Parathyroid adenoma (tissue), 2 donors: Measurements from ENCODE around the gene DGLUCY.
"Not testable (repeated sequence)": the region's sequence is repeated elsewhere in the genome, so short reads cannot be mapped to it uniquely, and the experiment has no call there.

Source experiments
- H2AFZ ChIP-seq: fragments of 300-600 bp; sonication (generic); one replicate; pipeline ENCODE4 v1.7.0; 2017; ENCODE audit warnings: antibody characterized with exemption, mild to moderate bottlenecking
- H3K27ac ChIP-seq: fragments of 300-600 bp; sonication (generic); one replicate; pipeline ENCODE4 v1.7.0; 2017
- H3K27me3 ChIP-seq: fragments of 300-600 bp; sonication (generic); one replicate; pipeline ENCODE4 v1.7.0; 2017; ENCODE audit warnings: low read length; ENCODE audit not compliant: control insufficient read depth, insufficient read depth
- H3K36me3 ChIP-seq: fragments of 300-600 bp; sonication (generic); one replicate; pipeline ENCODE4 v1.7.0; 2017; ENCODE audit warnings: low read length; ENCODE audit not compliant: control insufficient read depth, insufficient read depth
- H3K4me1 ChIP-seq: fragments of 300-600 bp; sonication (generic); one replicate; pipeline ENCODE4 v1.7.0; 2017; ENCODE audit warnings: control low read depth
- H3K4me2 ChIP-seq: fragments of 300-600 bp; sonication (generic); one replicate; pipeline ENCODE4 v1.7.0; 2017; ENCODE audit warnings: low read length
- H3K4me3 ChIP-seq: fragments of 300-600 bp; sonication (generic); one replicate; pipeline ENCODE4 v1.7.0; 2017; ENCODE audit warnings: low read depth, low read length
- H3K79me2 ChIP-seq: fragments of 300-600 bp; sonication (generic); one replicate; pipeline ENCODE4 v1.7.0; 2017; ENCODE audit warnings: control low read depth
- H3K9ac ChIP-seq: fragments of 300-600 bp; sonication (generic); one replicate; pipeline ENCODE4 v1.7.0; 2017; ENCODE audit warnings: mild to moderate bottlenecking
- H3K9me3 ChIP-seq: fragments of 300-600 bp; sonication (generic); one replicate; pipeline ENCODE4 v1.7.0; 2017; ENCODE audit warnings: low read length; ENCODE audit not compliant: control insufficient read depth
- TF ChIP-seq, protein P1 (sequence below): fragments of 300-600 bp; sonication (generic); IDR thresholded peaks from one replicate; pipeline ENCODE4 v1.7.0; 2017; ENCODE audit warnings: antibody characterized with exemption, mild to moderate bottlenecking
- donor health status: primary hyperparathyroidism.

Gene DGLUCY

DNA sequence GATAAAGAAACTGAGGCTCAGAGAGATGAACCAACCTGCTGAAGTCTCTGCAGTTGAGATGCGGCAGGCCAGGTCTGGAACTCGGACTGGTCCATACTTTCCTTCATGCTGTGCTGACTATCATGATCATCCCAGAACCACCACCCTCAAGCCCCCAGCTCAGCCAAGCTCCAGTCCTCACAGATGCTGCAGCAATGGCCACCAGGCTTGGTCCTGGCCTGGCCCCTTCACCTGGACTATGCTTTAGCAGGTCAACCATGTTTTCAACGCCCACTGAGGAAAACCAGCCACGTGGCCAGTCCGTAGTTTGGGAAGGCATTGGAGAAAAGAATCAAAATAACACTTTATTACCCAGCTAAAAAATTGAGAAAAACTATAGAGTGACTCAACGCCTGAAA is 129.2 kb downstream of the DGLUCY start:
- Histone ChIP-seq H3K4me1 (no peaks in the 10 kb centered on the region), H3K27me3 (no peaks in the 10 kb centered on the region), H2AFZ (no peak overlapping the region), H3K27ac (no peak overlapping the region), H3K4me3 (no peak overlapping the region), H3K4me2 (no peak overlapping the region), H3K36me3 (no peaks in the 10 kb centered on the region), H3K9me3 (no peaks in the 10 kb centered on the region), H3K9ac (no peak overlapping the region), H3K79me2 (no peaks in the 10 kb centered on the region)
- TF ChIP-seq, protein P1, sequence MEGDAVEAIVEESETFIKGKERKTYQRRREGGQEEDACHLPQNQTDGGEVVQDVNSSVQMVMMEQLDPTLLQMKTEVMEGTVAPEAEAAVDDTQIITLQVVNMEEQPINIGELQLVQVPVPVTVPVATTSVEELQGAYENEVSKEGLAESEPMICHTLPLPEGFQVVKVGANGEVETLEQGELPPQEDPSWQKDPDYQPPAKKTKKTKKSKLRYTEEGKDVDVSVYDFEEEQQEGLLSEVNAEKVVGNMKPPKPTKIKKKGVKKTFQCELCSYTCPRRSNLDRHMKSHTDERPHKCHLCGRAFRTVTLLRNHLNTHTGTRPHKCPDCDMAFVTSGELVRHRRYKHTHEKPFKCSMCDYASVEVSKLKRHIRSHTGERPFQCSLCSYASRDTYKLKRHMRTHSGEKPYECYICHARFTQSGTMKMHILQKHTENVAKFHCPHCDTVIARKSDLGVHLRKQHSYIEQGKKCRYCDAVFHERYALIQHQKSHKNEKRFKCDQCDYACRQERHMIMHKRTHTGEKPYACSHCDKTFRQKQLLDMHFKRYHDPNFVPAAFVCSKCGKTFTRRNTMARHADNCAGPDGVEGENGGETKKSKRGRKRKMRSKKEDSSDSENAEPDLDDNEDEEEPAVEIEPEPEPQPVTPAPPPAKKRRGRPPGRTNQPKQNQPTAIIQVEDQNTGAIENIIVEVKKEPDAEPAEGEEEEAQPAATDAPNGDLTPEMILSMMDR = no peak

DNA sequence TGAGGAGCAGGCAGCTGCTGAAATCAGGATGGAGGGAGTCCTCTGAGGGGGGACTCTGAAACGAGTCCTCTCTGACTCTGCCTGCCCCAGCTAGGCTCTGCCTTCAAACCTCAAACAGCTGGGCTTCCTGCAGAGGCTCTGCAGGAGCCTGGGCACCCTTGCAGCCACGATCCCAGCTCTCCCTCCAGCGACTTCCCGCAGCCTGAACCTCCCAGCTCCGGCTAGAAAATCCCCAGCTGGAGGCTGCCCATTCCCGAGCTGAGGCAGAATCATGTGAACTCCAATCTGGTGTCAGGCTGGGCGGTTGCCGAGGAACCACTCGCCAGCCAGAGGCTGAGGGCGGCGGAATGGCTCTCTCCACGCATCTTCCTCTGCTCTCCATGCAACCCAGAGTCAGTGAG is 130.6 kb downstream of the DGLUCY start, which contains the start of gene GPR68:
TSS of gene GPR68 (minus strand) at position 204 of the 401 bp plus-strand sequence. CDS start 9,654 bp downstream, outside the sequence.
- Histone ChIP-seq H3K79me2 (no peaks in the 10 kb centered on the region), H3K27ac (no peak within 1 kb of the TSS), H3K9me3 (no peaks in the 10 kb centered on the region), H3K36me3 (no peaks in the 10 kb centered on the region), H2AFZ (no peak within 1 kb of the TSS), H3K27me3 (no peaks in the 10 kb centered on the region), H3K4me2 (no peak within 1 kb of the TSS), H3K9ac (no peak within 1 kb of the TSS), H3K4me1 (no peaks in the 10 kb centered on the region), H3K4me3 (no peak within 1 kb of the TSS)
- TF ChIP-seq, protein P1 = no peak

DNA sequence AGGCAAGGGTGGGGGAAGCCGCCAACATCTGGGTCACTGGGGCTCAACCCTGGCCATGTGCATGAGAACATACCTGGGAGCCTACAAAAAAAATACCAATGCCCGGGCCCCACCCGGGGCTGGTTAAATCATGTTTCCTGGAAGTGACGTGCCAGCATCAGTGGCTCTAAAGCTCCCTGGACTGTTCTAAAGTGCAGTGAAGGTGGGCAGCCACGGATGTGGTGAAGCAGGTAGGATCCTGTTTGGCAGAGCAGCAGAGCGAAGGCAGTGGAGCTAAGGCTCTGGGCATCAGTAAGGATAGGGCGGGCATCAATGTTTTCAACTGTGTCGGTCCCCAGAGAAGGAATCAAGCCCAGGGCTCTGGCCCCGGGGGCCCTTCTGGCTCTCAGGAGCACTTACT is 131.2 kb downstream of the DGLUCY start:
- no peak overlapping the region for H2AFZ ChIP-seq
- no peaks in the 10 kb centered on the region for H3K27me3 ChIP-seq
- H3K9me3 ChIP-seq = no peaks in the 10 kb centered on the region
- no peaks in the 10 kb centered on the region for H3K79me2 ChIP-seq
- H3K36me3 ChIP-seq = no peaks in the 10 kb centered on the region
- no peak overlapping the region for H3K27ac ChIP-seq
- H3K4me3 ChIP-seq = no peak overlapping the region
- TF ChIP-seq, protein P1 = no peak
- no peaks in the 10 kb centered on the region for H3K4me1 ChIP-seq
- no peak overlapping the region for H3K4me2 ChIP-seq
- no peak overlapping the region for H3K9ac ChIP-seq

DNA sequence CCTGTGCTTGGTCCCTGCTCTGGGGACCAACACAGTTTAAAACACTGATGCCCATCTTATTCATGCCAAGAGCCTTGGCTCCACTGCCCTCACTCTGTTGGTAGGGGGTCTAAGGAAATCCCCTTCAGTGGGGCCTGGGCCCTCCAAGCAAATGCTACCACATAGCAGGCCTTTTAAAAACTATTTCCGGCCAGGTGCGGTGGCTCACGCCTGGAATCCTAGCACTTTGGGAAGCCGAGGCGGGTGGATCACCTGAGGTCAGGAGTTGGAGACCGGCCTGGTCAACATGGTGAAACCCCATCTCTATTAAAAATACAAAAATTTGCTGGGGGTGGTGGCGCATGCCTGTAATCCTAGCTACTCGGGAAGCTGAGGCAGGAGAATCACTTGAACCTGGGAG is 131.7 kb downstream of the DGLUCY start:
- H3K9ac ChIP-seq, H2AFZ ChIP-seq, H3K4me2 ChIP-seq, H3K27me3 ChIP-seq, H3K4me1 ChIP-seq, H3K27ac ChIP-seq, H3K4me3 ChIP-seq, H3K79me2 ChIP-seq, H3K9me3 ChIP-seq, H3K36me3 ChIP-seq: not testable (repeated sequence)

DNA sequence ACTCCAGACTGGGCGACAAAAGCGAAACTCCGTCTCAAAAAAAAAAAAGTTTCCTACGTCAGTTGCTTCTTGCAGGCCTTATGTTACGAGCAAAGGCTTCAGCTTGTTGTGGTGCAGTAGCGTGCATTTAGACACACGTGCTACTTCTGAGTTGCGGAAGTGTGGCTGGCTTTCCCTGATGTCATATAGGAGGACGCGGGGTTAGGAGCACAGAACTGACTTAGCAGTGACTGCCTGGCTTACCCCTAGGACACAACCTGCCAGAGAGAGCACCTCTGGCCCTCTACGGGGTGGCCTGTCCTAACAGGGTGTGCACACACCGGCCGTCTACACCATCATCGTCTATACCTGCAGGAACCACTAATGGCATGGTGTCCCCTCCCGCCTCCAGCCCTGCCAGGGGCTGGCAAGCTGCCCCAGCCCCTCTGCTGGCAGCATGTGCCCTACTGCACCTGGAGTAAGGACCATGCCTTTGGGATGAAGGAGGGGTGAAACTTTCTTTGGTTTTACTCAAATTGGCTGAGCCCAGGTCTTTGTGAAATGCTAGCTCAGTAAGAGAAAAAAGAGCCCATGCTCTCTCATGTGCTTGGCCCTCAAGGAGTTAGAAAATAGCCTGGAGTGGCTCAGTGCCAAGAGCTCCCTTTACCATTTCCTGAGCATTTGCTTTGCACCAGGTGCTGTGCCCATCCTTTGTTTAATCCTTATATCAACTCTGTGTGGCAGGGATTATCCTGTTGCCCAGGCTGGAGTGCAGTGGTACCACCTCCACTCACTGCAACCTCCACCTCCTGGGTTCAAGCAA is 132.4 kb downstream of the DGLUCY start:
- TF ChIP-seq, protein P1 = no peak
- Histone ChIP-seq H3K4me1 (no peaks in the 10 kb centered on the region), H3K4me2 (no peak overlapping the region), H3K79me2 (no peaks in the 10 kb centered on the region), H3K36me3 (no peaks in the 10 kb centered on the region), H3K27me3 (no peaks in the 10 kb centered on the region), H3K9me3 (no peaks in the 10 kb centered on the region), H3K27ac (no peak overlapping the region), H3K9ac (no peak overlapping the region), H2AFZ (no peak overlapping the region), H3K4me3 (no peak overlapping the region)
